ENCODE data around the gene UVRAG.

UVRAG gene

GRCh38 chr11:75809991-75810390 is 5.0 kb upstream of the UVRAG start:
- DNase-seq (ENCODE audit: low spot score in 2 of 2): no peak
- Mint-ChIP-seq H3K36me3 (no peaks in the 10 kb centered on the region), H3K27ac (peak overlapping the region; percentile 73)

GRCh38 chr11:75810637-75811390 is 4.2 kb upstream of the UVRAG start:
- DNase-seq (ENCODE audit: low spot score in 2 of 2): no peak
- Mint-ChIP-seq H3K9me3 (no peaks in the 10 kb centered on the region), H3K27ac (peak overlapping the region; percentile 73), H3K27me3 (no peaks in the 10 kb centered on the region), H3K36me3 (no peaks in the 10 kb centered on the region), H3K4me3 (peak overlapping the region; percentile 1), H3K4me1 (peaks cover 34% of the 10 kb centered on the region)
- ATAC-seq (ENCODE audit: low read depth): no peak

More at GRCh38 chr11:75809991-75810390, 5.0 kb upstream of the UVRAG start:
- ATAC-seq (ENCODE audit: low read depth): no peak
- no peak overlapping the region for H3K4me3 Mint-ChIP-seq
- H3K27me3 Mint-ChIP-seq: no peaks in the 10 kb centered on the region
- peaks cover 34% of the 10 kb centered on the region for H3K4me1 Mint-ChIP-seq
- H3K9me3 Mint-ChIP-seq: no peaks in the 10 kb centered on the region

- ATAC-seq (ENCODE audit: low read depth): no peak
- no peak for DNase-seq (ENCODE audit: low spot score in 2 of 2)
- no peaks in the 10 kb centered on the region for H3K36me3 Mint-ChIP-seq
- no peak overlapping the region for H3K27ac Mint-ChIP-seq
- peaks cover 34% of the 10 kb centered on the region for H3K4me1 Mint-ChIP-seq
- H3K4me3 Mint-ChIP-seq: no peak overlapping the region
- no peaks in the 10 kb centered on the region for H3K9me3 Mint-ChIP-seq
- H3K27me3 Mint-ChIP-seq: no peaks in the 10 kb centered on the region
Measured at GRCh38 chr11:75811485-75811884, 3.5 kb upstream of the UVRAG start.

GRCh38 chr11:75812542-75813040 is 2.4 kb upstream of the UVRAG start:
- no peak for ATAC-seq (ENCODE audit: low read depth)
- peak overlapping the region; percentile 83 for H3K27ac Mint-ChIP-seq
- no peak overlapping the region for H3K4me3 Mint-ChIP-seq
- H3K4me1 Mint-ChIP-seq: peaks cover 29% of the 10 kb centered on the region
- no peak for DNase-seq (ENCODE audit: low spot score in 2 of 2)
- no peaks in the 10 kb centered on the region for H3K9me3 Mint-ChIP-seq
- no peaks in the 10 kb centered on the region for H3K36me3 Mint-ChIP-seq
- H3K27me3 Mint-ChIP-seq: no peaks in the 10 kb centered on the region

- ATAC-seq (ENCODE audit: low read depth) (no peak), DNase-seq (ENCODE audit: low spot score in 2 of 2) (no peak)
- Mint-ChIP-seq H3K27me3 (no peaks in the 10 kb centered on the region), H3K27ac (peak overlapping the region; percentile 83), H3K4me1 (peaks cover 32% of the 10 kb centered on the region), H3K4me3 (peak overlapping the region; percentile 78), H3K36me3 (no peaks in the 10 kb centered on the region), H3K9me3 (no peaks in the 10 kb centered on the region)
Measured at GRCh38 chr11:75813124-75813523, 1.9 kb upstream of the UVRAG start.

DNA sequence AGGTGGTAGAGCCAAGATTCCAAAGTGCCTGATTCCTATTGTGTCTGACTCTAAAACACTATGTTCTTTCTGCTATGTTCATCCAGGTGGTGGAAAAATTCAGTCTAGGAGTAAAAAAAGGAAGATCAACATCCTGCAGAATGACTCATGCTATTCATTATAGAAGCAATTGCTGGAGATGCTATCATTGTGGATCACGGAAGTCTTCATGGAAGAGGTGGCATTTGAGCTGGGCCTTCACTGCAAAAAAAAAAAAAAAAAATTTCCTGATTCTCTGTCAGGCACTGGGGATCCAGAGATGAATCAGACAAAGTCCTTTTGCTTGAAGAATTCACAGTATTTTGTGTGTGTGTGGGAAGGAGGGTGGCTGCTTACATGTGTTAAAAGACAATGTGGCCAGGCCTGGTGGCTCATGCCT is 1.4 kb upstream of the UVRAG start:
- no peak for DNase-seq (ENCODE audit: low spot score in 2 of 2)
- peak overlapping the region; percentile 78 for H3K4me3 Mint-ChIP-seq
- peak overlapping the region; percentile 83 for H3K27ac Mint-ChIP-seq

DNA sequence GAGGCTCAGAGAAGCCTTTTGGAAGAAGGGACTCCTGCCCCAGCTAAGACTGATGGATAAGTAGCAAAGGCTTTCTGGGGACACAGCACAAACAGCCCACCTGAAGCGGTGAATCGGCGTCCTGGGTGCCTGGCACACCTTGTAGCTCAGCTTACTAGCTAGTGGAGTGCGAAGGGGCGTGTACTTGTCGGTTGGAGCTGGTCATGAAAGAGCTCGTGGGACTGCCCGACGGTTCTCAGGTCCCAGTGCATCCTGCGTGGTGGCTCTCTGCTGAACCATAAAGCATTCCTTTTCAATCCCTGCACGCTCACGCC is 690 bp upstream of the UVRAG start:
- Mint-ChIP-seq H3K27ac (no peak overlapping the region), H3K36me3 (peaks cover 1% of the 10 kb centered on the region), H3K4me3 (no peak overlapping the region), H3K27me3 (no peaks in the 10 kb centered on the region), H3K9me3 (no peaks in the 10 kb centered on the region), H3K4me1 (peaks cover 35% of the 10 kb centered on the region)
- ATAC-seq (ENCODE audit: low read depth) (peak; percentile 37), DNase-seq (ENCODE audit: low spot score in 2 of 2) (no peak)

More for the DNA sequence above, 1.4 kb upstream of the UVRAG start:
- H3K4me1 Mint-ChIP-seq: peaks cover 30% of the 10 kb centered on the region
- no peak for ATAC-seq (ENCODE audit: low read depth)
- H3K9me3 Mint-ChIP-seq: no peaks in the 10 kb centered on the region
- H3K36me3 Mint-ChIP-seq: no peaks in the 10 kb centered on the region
- no peaks in the 10 kb centered on the region for H3K27me3 Mint-ChIP-seq

GRCh38 chr11:75815345-75816168 is 547 bp downstream of the UVRAG start:
- Mint-ChIP-seq H3K9me3 (no peaks in the 10 kb centered on the region), H3K27me3 (no peaks in the 10 kb centered on the region), H3K4me3 (no peak overlapping the region), H3K36me3 (peaks cover 1% of the 10 kb centered on the region), H3K4me1 (peaks cover 26% of the 10 kb centered on the region), H3K27ac (no peak overlapping the region)
- DNase-seq (ENCODE audit: low spot score in 2 of 2) (peak; percentile 52 to 62), ATAC-seq (ENCODE audit: low read depth) (peak; percentile 6)

DNA sequence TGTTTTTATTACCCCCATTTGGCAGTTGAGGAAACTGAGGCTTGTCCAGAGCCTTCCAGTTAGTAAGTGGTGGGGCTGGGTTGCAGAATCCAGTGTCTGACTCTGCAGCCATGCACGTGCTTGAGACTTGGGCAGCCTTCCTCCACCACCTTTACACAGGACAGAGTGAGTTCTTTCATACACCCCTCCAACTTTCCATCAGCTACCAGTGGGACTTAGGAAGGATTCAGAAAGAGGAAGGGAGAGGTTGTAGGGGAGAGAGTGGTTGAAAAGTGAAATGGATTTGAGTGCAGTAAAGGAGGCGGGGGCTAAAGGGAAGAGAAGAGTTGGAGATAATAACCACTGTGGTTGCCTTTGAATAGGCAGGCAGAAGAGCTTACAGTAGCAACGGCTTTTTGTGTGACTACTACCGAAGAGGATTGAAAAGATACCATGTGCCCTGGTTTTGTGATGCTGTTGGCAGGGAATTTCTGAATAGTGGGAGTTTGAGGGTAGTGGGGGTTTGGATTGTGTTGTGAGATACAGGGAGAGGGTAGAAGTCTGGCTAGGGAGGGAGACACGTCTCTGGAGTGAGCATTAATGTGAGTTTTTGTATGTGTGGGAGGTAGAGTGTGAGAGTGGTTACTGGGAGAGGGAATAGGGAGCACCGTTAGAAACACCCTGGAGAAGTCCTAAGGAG is 1.7 kb downstream of the UVRAG start:
- peaks cover 8% of the 10 kb centered on the region for H3K36me3 Mint-ChIP-seq
- no peak for ATAC-seq (ENCODE audit: low read depth)
- no peaks in the 10 kb centered on the region for H3K27me3 Mint-ChIP-seq
- peaks cover 28% of the 10 kb centered on the region for H3K4me1 Mint-ChIP-seq
- no peak overlapping the region for H3K4me3 Mint-ChIP-seq
- H3K9me3 Mint-ChIP-seq: no peaks in the 10 kb centered on the region
- DNase-seq (ENCODE audit: low spot score in 2 of 2): no peak
- no peak overlapping the region for H3K27ac Mint-ChIP-seq

- no peaks in the 10 kb centered on the region for H3K9me3 Mint-ChIP-seq
- no peak for DNase-seq (ENCODE audit: low spot score in 2 of 2)
- no peak overlapping the region for H3K4me3 Mint-ChIP-seq
- peaks cover 15% of the 10 kb centered on the region for H3K36me3 Mint-ChIP-seq
- ATAC-seq (ENCODE audit: low read depth): no peak
- no peaks in the 10 kb centered on the region for H3K27me3 Mint-ChIP-seq
- peaks cover 38% of the 10 kb centered on the region for H3K4me1 Mint-ChIP-seq
- H3K27ac Mint-ChIP-seq: peak overlapping the region; percentile 94
Measured at GRCh38 chr11:75820645-75821044, 5.6 kb downstream of the UVRAG start.

- ATAC-seq (ENCODE audit: low read depth) (no peak), DNase-seq (ENCODE audit: low spot score in 2 of 2) (no peak)
- peak overlapping the region; percentile 19 for H3K4me3 Mint-ChIP-seq
- peaks cover 17% of the 10 kb centered on the region for H3K36me3 Mint-ChIP-seq
- peak overlapping the region; percentile 94 for H3K27ac Mint-ChIP-seq
- H3K27me3 Mint-ChIP-seq: no peaks in the 10 kb centered on the region
- peaks cover 41% of the 10 kb centered on the region for H3K4me1 Mint-ChIP-seq
- H3K9me3 Mint-ChIP-seq: no peaks in the 10 kb centered on the region
Measured at GRCh38 chr11:75821202-75821601, 6.2 kb downstream of the UVRAG start.

- Mint-ChIP-seq H3K36me3 (peaks cover 21% of the 10 kb centered on the region), H3K4me1 (peaks cover 48% of the 10 kb centered on the region), H3K4me3 (peak overlapping the region; percentile 52), H3K27ac (peak overlapping the region; percentile 94), H3K9me3 (no peaks in the 10 kb centered on the region), H3K27me3 (no peaks in the 10 kb centered on the region)
- ATAC-seq (ENCODE audit: low read depth) (no peak), DNase-seq (ENCODE audit: low spot score in 2 of 2) (no peak)
Measured at GRCh38 chr11:75822541-75822940, 7.5 kb downstream of the UVRAG start.

- Mint-ChIP-seq H3K27ac (peak overlapping the region; percentile 94), H3K4me3 (peak overlapping the region; percentile 41), H3K4me1 (peaks cover 45% of the 10 kb centered on the region), H3K27me3 (no peaks in the 10 kb centered on the region), H3K36me3 (peaks cover 21% of the 10 kb centered on the region), H3K9me3 (no peaks in the 10 kb centered on the region)
- DNase-seq (ENCODE audit: low spot score in 2 of 2) (no peak), ATAC-seq (ENCODE audit: low read depth) (no peak)
Measured at GRCh38 chr11:75823415-75823814, 8.4 kb downstream of the UVRAG start.

- Mint-ChIP-seq H3K4me1 (peaks cover 43% of the 10 kb centered on the region), H3K9me3 (no peaks in the 10 kb centered on the region), H3K27me3 (no peaks in the 10 kb centered on the region), H3K27ac (peak overlapping the region; percentile 94), H3K4me3 (peak overlapping the region; percentile 72), H3K36me3 (peaks cover 21% of the 10 kb centered on the region)
- DNase-seq (ENCODE audit: low spot score in 2 of 2) (no peak), ATAC-seq (ENCODE audit: low read depth) (no peak)
Measured at GRCh38 chr11:75823946-75824345, 8.9 kb downstream of the UVRAG start.

All from memory B cell (primary cell).